MCF 10A (cell line): Measurements from ENCODE around the gene TRAF2. TPM values are rescaled to one million over a fixed set of nuclear protein-coding genes. Genes with fewer than 3 reads are reported as not detected.
A peak's percentile ranks its signal among the peaks of the same experiment; 100 is the strongest.

Source experiments
- BruUV-seq: library from RNA; stranded (reverse); fragments of 400-500 nt; replicated peaks from 2 replicates; lab custom pipeline; 2021; lab: Mats Ljungman, UMichigan
- CTCF ChIA-PET: fragments of 300-600 bp; sonication (Branson Sonifier 250); formaldehyde crosslinking; extraction: SDS; loops from one replicate; lab custom pipeline; 2021; ENCODE audit warnings: antibody characterized with exemption, inconsistent platforms; lab: Yijun Ruan, JAX
- POLR2A ChIA-PET: fragments of 300-600, 350-650 bp; sonication (Branson Sonifier 250); formaldehyde crosslinking; extraction: SDS; loops from one replicate; lab custom pipeline; 2020; ENCODE audit warnings: antibody characterized with exemption, inconsistent platforms; lab: Yijun Ruan, JAX
- DNase-seq: peaks from one replicate; pipeline ENCODE4 v3.0.0-alpha.2; 2018; ENCODE audit not compliant: unreplicated experiment
- H3K27ac Mint-ChIP-seq: one replicate; pipeline ENCODE4 v1.8.0; 2022; ENCODE audit warnings: mild to moderate bottlenecking, low read depth, mixed read lengths; ENCODE audit not compliant: unreplicated experiment
- H3K27me3 Mint-ChIP-seq: one replicate; pipeline ENCODE4 v1.8.0; 2022; ENCODE audit warnings: mixed read lengths; ENCODE audit not compliant: insufficient read depth, unreplicated experiment
- H3K36me3 Mint-ChIP-seq: one replicate; pipeline ENCODE4 v1.8.0; 2022; ENCODE audit warnings: mild to moderate bottlenecking, moderate library complexity, mixed read lengths; ENCODE audit not compliant: insufficient read depth, unreplicated experiment
- H3K4me1 Mint-ChIP-seq: one replicate; pipeline ENCODE4 v1.8.0; 2022; ENCODE audit warnings: mixed read lengths; ENCODE audit not compliant: insufficient read depth, unreplicated experiment
- H3K4me3 Mint-ChIP-seq: one replicate; pipeline ENCODE4 v1.8.0; 2022; ENCODE audit warnings: mild to moderate bottlenecking, moderate library complexity, mixed read lengths; ENCODE audit not compliant: unreplicated experiment
- H3K9me3 Mint-ChIP-seq: one replicate; pipeline ENCODE4 v1.8.0; 2022; ENCODE audit warnings: mixed read lengths; ENCODE audit not compliant: unreplicated experiment
- CTCF ChIP-seq: fragments of 200-600 bp; IDR thresholded peaks from one replicate; pipeline ENCODE4 v1.8.0; 2022; ENCODE audit warnings: antibody characterized with exemption, mild to moderate bottlenecking; ENCODE audit not compliant: unreplicated experiment
- intact Hi-C: fragments of 100-400 bp; cut with micrococcal nuclease; formaldehyde crosslinking; loops from 2 replicates; pipeline ENCODE4 v1.14.1; 2022
- total RNA-seq: library from RNA; stranded (reverse); gene quantifications from 2 replicates; pipeline ENCODE4 v1.2.3, GENCODE V29; 2022

TRAF2 gene
- total RNA-seq, 1 experiment from 2014 or later, result 14.1 TPM

DNA sequence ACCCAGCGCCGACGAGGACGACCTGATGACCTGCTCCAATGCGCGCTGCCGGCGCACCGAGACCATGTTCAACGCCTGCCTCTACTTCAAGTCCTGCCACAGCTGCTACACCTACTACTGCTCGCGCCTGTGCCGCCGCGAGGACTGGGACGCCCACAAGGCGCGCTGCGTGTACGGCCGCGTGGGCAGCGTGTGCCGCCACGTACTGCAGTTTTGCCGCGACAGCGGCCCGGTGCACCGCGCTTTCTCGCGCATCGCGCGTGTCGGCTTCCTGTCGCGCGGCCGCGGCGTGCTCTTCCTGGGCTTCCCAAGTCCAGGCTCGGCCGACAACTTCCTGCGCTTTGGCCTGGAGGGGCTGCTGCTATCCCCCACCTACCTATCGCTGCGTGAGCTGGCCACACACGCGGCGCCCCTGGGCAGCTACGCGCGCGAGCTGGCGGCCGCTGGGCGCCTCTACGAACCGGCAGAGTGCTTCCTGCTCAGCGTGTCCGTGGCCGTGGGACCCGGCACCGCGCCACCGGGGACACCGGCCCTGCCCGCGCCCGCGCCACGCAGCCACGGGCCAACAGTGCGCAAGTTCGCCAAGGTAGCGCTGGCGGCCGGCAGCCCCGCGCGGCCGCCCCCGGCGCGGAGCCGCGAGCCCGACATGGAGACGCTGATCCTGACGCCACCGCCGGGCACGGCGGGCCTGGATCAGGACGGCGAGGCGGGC, 39.8 kb upstream of the TRAF2 start:
- ChIA-PET POLR2A (interaction anchor here (0.6 to 2.6 kb wide), 3 partner anchors 29 to 394 kb away, joined by 3 to 25 read pairs (median 3); partner anchors contain the start of genes RABL6 and TUBB4B), CTCF (interaction anchor here (0.6 kb wide), 1 partner anchor 35 kb away, joined by 3 read pairs; no protein-coding TSS in a partner anchor)
- intact Hi-C loops, result loop anchor here (10.0 kb wide), 1 partner anchor 98 kb away; the partner anchor contains the start of genes C8G and FBXW5
- no peak for TF ChIP-seq CTCF
- Mint-ChIP-seq H3K4me1 (no peaks in the 10 kb centered on the region), H3K27me3 (no peaks in the 10 kb centered on the region), H3K9me3 (no peaks in the 10 kb centered on the region), H3K27ac (no peak overlapping the region), H3K36me3 (peaks cover 45% of the 10 kb centered on the region), H3K4me3 (no peak overlapping the region)
- BruUV-seq, result no TSS peak
- no peak for DNase-seq

DNA sequence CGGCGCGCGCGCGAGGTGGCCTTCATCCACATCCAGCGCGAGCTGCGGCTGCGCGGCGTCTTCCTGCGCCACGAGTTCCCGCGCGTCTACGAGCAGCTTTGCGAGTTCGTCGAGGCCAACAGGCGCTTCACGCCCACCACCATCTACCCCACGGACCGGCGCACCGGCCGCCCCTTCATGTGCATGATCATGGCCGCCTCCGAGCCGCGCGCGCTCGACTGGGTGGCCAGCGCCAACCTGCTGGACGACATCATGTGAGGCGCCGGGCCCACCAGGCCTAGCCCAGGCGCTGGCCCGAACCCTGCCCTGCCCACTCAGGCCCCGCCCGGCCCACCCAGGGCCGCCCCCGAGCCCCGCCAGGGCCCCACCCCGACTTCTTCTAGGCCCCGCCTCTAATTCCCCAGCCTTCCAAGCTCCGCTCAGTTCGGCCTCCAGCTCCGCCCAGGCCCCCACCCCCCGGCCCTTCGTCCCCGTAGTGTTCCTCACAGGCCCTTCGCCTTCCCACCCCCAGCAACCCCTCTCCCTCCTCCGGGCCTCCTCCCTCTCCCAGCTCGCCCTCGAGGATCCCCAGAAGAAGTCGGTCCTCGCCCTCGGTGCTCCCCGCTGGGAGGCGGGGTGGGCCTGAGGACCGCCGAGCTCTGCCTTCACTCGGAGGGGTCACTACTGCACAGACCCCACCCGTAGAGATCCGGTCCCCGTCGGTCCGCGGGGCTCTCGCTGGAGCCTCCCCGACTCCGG, 39.1 kb upstream of the TRAF2 start:
- no TSS peak for BruUV-seq
- H3K27ac Mint-ChIP-seq, result peak overlapping the region; percentile 89
- H3K4me1 Mint-ChIP-seq, result no peaks in the 10 kb centered on the region
- peak overlapping the region; percentile 96 for H3K4me3 Mint-ChIP-seq
- H3K36me3 Mint-ChIP-seq, result peaks cover 37% of the 10 kb centered on the region
- H3K9me3 Mint-ChIP-seq, result no peaks in the 10 kb centered on the region
- ChIA-PET CTCF (interaction anchor here (0.9 to 1.6 kb wide), 3 partner anchors 35 to 188 kb away, joined by 3 to 4 read pairs (median 3); no protein-coding TSS in a partner anchor), POLR2A (interaction anchor here (0.6 to 2.6 kb wide), 11 partner anchors 13 to 394 kb away, joined by 3 to 25 read pairs (median 5); partner anchors contain the start of genes EDF1, RABL6, TMEM141 and TUBB4B)
- no peaks in the 10 kb centered on the region for H3K27me3 Mint-ChIP-seq
- DNase-seq, result peak; percentile 43
- intact Hi-C loops, result loop anchor here (10.0 kb wide), 1 partner anchor 98 kb away; the partner anchor contains the start of genes C8G and FBXW5
- TF ChIP-seq CTCF, result no peak

GRCh38 chr9:136847826-136848392, 38.4 kb upstream of the TRAF2 start:
- BruUV-seq, result no TSS peak
- H3K4me3 Mint-ChIP-seq, result peak overlapping the region; percentile 96
- H3K4me1 Mint-ChIP-seq, result no peaks in the 10 kb centered on the region
- POLR2A ChIA-PET, result interaction anchor here (0.6 to 2.6 kb wide), 19 partner anchors 8 to 562 kb away, joined by 3 to 25 read pairs (median 4); partner anchors contain the start of genes EDF1, FBXW5, RABL6 and TMEM141
- no peaks in the 10 kb centered on the region for H3K27me3 Mint-ChIP-seq
- no peak for TF ChIP-seq CTCF
- CTCF ChIA-PET, result interaction anchor here (0.9 to 1.6 kb wide), 5 partner anchors 35 to 187 kb away, joined by 3 to 4 read pairs (median 3); no protein-coding TSS in a partner anchor
- no peaks in the 10 kb centered on the region for H3K9me3 Mint-ChIP-seq
- intact Hi-C loops, result loop anchor here (10.0 kb wide), 1 partner anchor 97 kb away; the partner anchor contains the start of genes C8G and FBXW5
- peaks cover 35% of the 10 kb centered on the region for H3K36me3 Mint-ChIP-seq
- peak overlapping the region; percentile 89 for H3K27ac Mint-ChIP-seq
- peak; percentile 92 for DNase-seq
